ENCODE data around the gene RAB22A. TPM values are rescaled to one million over a fixed set of nuclear protein-coding genes. Genes with fewer than 3 reads are reported as not detected.

RAB22A gene
- total and polyA plus RNA-seq, 2 of the 4 experiments (the other 2 are of a cell fraction) = 8.2 to 8.4 TPM

DNA sequence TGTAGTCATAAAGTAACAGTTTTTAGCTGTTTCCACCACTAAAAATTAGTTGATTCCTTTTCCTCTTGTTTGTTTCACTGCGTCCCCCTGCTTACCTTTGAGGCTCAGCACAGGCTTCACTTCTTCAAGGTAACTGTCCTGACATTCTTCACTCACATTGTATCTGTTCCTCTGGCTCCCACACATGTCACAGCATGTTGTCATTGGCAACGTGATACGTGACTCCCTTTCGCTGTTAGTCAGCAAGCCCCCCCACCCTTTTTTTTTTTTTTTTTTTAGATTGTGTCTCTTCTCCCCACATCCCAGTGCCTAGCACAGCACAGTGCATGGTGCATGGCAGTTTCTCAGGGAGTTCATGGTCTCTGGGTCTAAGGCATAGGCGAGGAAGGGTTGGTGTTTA, 92.8 kb downstream of the RAB22A start:
- CTCF ChIA-PET = no interaction called here

More for the DNA sequence above, 92.8 kb downstream of the RAB22A start:
- H2BK20ac ChIP-seq (ENCODE audit: low read depth, low read length) = no peak overlapping the region
- no peak overlapping the region for H3K23ac ChIP-seq (ENCODE audit: low read depth, low read length)
- H2BK5ac ChIP-seq (ENCODE audit: low read depth, low read length, poor library complexity, severe bottlenecking) = no peak overlapping the region
- H3K4me3 ChIP-seq (ENCODE audit: insufficient read depth, low read depth, low read length) = no peak overlapping the region
- no peak overlapping the region for H2AK9ac ChIP-seq (replicated peaks; ENCODE audit: low read depth, low read length, poor library complexity)
- peaks cover 4% of the 10 kb centered on the region for H3K4me1 ChIP-seq (ENCODE audit: control insufficient read depth, insufficient read depth, low read length)
- H3K4ac ChIP-seq (ENCODE audit: low read depth, low read length) = no peak overlapping the region
- 100% methylated on average over 1 of the region's 5 CpGs; no CpG with 5 or more reads in 1 of the 2 experiments for WGBS, 2 experiments (ENCODE audit: extremely low coverage in 2 of 2, insufficient read length in 1 of 2)
- no peak overlapping the region for H3K18ac ChIP-seq (ENCODE audit: low read depth, low read length)
- H4K5ac ChIP-seq (ENCODE audit: low read depth, low read length) = no peak overlapping the region
- no peak overlapping the region for H2BK15ac ChIP-seq (ENCODE audit: low read depth, low read length)
- no peak overlapping the region for H3K27ac ChIP-seq (ENCODE audit: insufficient read depth, low read length)
- ATAC-seq (ENCODE audit: low read depth) (no peak), DNase-seq (no peak)
- in situ Hi-C loops (cut with MboI; ENCODE audit: low sequenced_read_pairs) = no loop called here
- dilution Hi-C loops (cut with HindIII; ENCODE audit: low sequenced_read_pairs, unreplicated experiment) = no loop called here
- no peak for TF ChIP-seq POLR2A (IDR thresholded peaks at IDR 0.05; ENCODE audit: low read depth, low read length)
- TF ChIP-seq, protein P1, sequence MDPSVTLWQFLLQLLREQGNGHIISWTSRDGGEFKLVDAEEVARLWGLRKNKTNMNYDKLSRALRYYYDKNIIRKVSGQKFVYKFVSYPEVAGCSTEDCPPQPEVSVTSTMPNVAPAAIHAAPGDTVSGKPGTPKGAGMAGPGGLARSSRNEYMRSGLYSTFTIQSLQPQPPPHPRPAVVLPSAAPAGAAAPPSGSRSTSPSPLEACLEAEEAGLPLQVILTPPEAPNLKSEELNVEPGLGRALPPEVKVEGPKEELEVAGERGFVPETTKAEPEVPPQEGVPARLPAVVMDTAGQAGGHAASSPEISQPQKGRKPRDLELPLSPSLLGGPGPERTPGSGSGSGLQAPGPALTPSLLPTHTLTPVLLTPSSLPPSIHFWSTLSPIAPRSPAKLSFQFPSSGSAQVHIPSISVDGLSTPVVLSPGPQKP (IDR thresholded peaks at IDR 0.05; ENCODE audit: borderline replicate concordance, low read depth, low read length) = no peak
- BruUV-seq (replicated peaks) = no TSS peak
- no peaks in the 10 kb centered on the region for H3K36me3 ChIP-seq (ENCODE audit: control insufficient read depth, insufficient read depth, low read length)
- H2BK120ac ChIP-seq (ENCODE audit: low read depth, low read length) = no peak overlapping the region
- no peak overlapping the region for H3K14ac ChIP-seq (replicated peaks; ENCODE audit: low read depth, low read length)
- H3K9ac ChIP-seq (ENCODE audit: low read depth, low read length) = no peak overlapping the region
- H4K91ac ChIP-seq (ENCODE audit: insufficient read depth, low read depth, low read length) = no peak overlapping the region
- H3K4me2 ChIP-seq (ENCODE audit: low read depth, low read length) = no peak overlapping the region
- H3K27me3 ChIP-seq (ENCODE audit: control insufficient read depth, insufficient read depth, low read length) = no peaks in the 10 kb centered on the region
- H2AK5ac ChIP-seq (ENCODE audit: low read depth, low read length) = no peak overlapping the region
- H4K8ac ChIP-seq (ENCODE audit: low read depth in 2 of 2, low read length in 2 of 2) = no peak overlapping the region
- H3K9me1 ChIP-seq (ENCODE audit: insufficient read depth, low read length) = peaks cover 18% of the 10 kb centered on the region
- peaks cover 38 to 78% of the 10 kb centered on the region in 2 experiments for H3K79me1 ChIP-seq (ENCODE audit: low read depth in 1 of 2, low read length in 2 of 2)
- no peak overlapping the region for H2AFZ ChIP-seq (replicated peaks; ENCODE audit: low read length, poor library complexity)
- intact Hi-C loops (cut with micrococcal nuclease) = no loop called here
- H3K9me3 ChIP-seq (ENCODE audit: control insufficient read depth, insufficient read depth, low read length) = no peaks in the 10 kb centered on the region
- H4K20me1 ChIP-seq (ENCODE audit: insufficient read depth, low read length) = peaks cover 98% of the 10 kb centered on the region
- POLR2A ChIA-PET (ENCODE audit: unreplicated experiment) = no interaction called here
- no peak overlapping the region for H3K56ac ChIP-seq (ENCODE audit: extremely low read depth, insufficient read depth, low read length)

Data from IMR-90 (cell line).